Astrocyte of the spinal cord (primary cell): ENCODE results near the gene IFIT1B.
"Not testable (repeated sequence)": the region's sequence is repeated elsewhere in the genome, so short reads cannot be mapped to it uniquely, and the experiment has no call there.

Source experiments
- DNase-seq: peaks from one replicate; pipeline ENCODE4 v3.0.0; 2011; ENCODE audit warnings: low read depth, low spot score
- H3K4me3 ChIP-seq: 2 replicates; pipeline ENCODE4 v1.5.1; 2011; ENCODE audit warnings: low read depth, mild to moderate bottlenecking, low read length, moderate library complexity
- CTCF ChIP-seq: IDR thresholded peaks from 2 replicates; pipeline ENCODE4 v1.5.1; 2012; ENCODE audit warnings: low read depth, mild to moderate bottlenecking, low read length, inconsistent platforms
- in situ Hi-C: cut with HindIII; loops from 2 replicates; pipeline ENCODE4 v1.10.0; 2017; ENCODE audit warnings: low sequenced_read_pairs

The IFIT1B gene

GRCh38 chr10:89348975-89349374 lies 28.9 kb upstream of the IFIT1B start:
- no peak overlapping the region for H3K4me3 ChIP-seq
- TF ChIP-seq CTCF, result no peak
- no peak for DNase-seq
- in situ Hi-C loops, result no loop called here

- in situ Hi-C loops, H3K4me3 ChIP-seq: not testable (repeated sequence)
- DNase-seq, result peak; percentile 14
Measured at GRCh38 chr10:89350631-89351315, 27.1 kb upstream of the IFIT1B start.

- in situ Hi-C loops, result no loop called here
- TF ChIP-seq CTCF, result no peak
- no peak overlapping the region for H3K4me3 ChIP-seq
- DNase-seq, result peak; percentile 62
Measured at GRCh38 chr10:89351412-89351779, 26.5 kb upstream of the IFIT1B start.

DNA sequence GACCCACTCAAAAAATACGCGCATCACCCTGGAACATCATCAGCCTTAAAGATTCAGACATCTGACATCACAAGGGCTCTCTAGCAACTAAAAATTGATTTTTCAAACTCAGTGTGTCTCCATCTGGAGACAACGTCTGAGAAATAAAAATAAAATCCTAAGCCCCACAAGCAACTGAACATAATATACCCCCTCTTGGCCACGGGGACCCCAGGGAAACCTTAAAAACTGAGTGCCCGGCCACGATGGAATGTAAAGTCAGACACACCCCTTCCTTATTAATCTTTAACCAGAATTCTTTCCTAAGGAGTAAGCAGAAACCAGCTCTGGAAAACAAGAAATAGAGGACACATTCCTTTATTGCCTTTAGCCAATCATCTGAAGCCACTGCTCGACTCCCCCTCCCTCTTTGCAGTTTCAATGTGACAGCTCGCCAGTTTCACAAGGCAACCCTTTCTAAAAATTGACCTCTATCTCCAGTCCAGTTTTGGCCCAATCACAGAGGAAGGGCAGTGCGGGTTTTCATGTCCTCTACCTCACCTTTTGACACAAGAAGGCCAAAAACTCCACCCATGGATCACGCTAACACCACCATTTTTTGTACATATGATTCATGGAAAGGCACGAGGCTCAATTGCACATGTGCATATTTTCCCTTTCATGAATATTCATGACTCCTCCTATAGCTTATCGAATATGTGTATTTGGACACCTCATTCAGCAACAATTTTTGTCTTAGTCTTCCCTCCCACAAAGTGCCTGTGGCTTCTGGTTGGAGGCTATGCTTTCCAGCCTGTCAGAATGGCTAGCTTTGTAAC lies 25.9 kb upstream of the IFIT1B start:
- no peak for TF ChIP-seq CTCF
- in situ Hi-C loops, result no loop called here
- peak overlapping the region; percentile 2 for H3K4me3 ChIP-seq
- peak; percentile 93 for DNase-seq

- in situ Hi-C loops, result no loop called here
- no peak for TF ChIP-seq CTCF
- no peak for DNase-seq
- no peak overlapping the region for H3K4me3 ChIP-seq
Measured at GRCh38 chr10:89352802-89353201, 25.1 kb upstream of the IFIT1B start.

GRCh38 chr10:89355394-89355931 lies 22.4 kb upstream of the IFIT1B start:
- no peak for TF ChIP-seq CTCF
- peak; percentile 48 for DNase-seq
- in situ Hi-C loops, result no loop called here

GRCh38 chr10:89357096-89357495 lies 20.8 kb upstream of the IFIT1B start:
- no peak for DNase-seq
- in situ Hi-C loops, result no loop called here
- no peak overlapping the region for H3K4me3 ChIP-seq
- TF ChIP-seq CTCF, result no peak

More at GRCh38 chr10:89355394-89355931, 22.4 kb upstream of the IFIT1B start:
- no peak overlapping the region for H3K4me3 ChIP-seq
